AG08395 (cell line): ENCODE results near the gene VAV1.
"Not testable (repeated sequence)": the region's sequence is repeated elsewhere in the genome, so short reads cannot be mapped to it uniquely, and the experiment has no call there.

Experiments
- DNase-seq: peaks from one replicate; pipeline ENCODE4 v3.0.0; 2012; ENCODE audit warnings: mixed read lengths, low spot score

VAV1 gene

GRCh38 chr19:6737284-6737872 lies 35.1 kb upstream of the VAV1 start, which contains the start of gene GPR108:
GPR108 (minus strand) TSS chr19:6737580; CDS start chr19:6737576, 4 bp downstream.
- peak; percentile 100 for DNase-seq

- peak; percentile 69 for DNase-seq
Measured at GRCh38 chr19:6737873-6738786, 34.4 kb upstream of the VAV1 start.

GRCh38 chr19:6738787-6739389 lies 33.6 kb upstream of the VAV1 start:
- no peak for DNase-seq

GRCh38 chr19:6739390-6739882 lies 33.1 kb upstream of the VAV1 start, which contains the start of gene TRIP10:
TRIP10 (plus strand) TSS chr19:6739680; CDS start chr19:6739762, 82 bp downstream.
- DNase-seq: peak; percentile 94

- no peak for DNase-seq
Measured at GRCh38 chr19:6739883-6740588, 32.5 kb upstream of the VAV1 start.

GRCh38 chr19:6740589-6741343 lies 31.7 kb upstream of the VAV1 start:
- DNase-seq: peak; percentile 27

GRCh38 chr19:6743066-6743465 lies 29.4 kb upstream of the VAV1 start:
- DNase-seq: no peak

- no peak for DNase-seq
Measured at GRCh38 chr19:6743714-6744380, 28.7 kb upstream of the VAV1 start.

- DNase-seq: peak; percentile 95
Measured at GRCh38 chr19:6744381-6745301, 27.9 kb upstream of the VAV1 start.

- no peak for DNase-seq
Measured at GRCh38 chr19:6745965-6746364, 26.5 kb upstream of the VAV1 start.

GRCh38 chr19:6748543-6748942 lies 24.0 kb upstream of the VAV1 start:
- not testable (repeated sequence) for DNase-seq

GRCh38 chr19:6750062-6750461 lies 22.4 kb upstream of the VAV1 start:
- no peak for DNase-seq

- DNase-seq: no peak
Measured at GRCh38 chr19:6751189-6751588, 21.3 kb upstream of the VAV1 start.

GRCh38 chr19:6752256-6753177 lies 20.0 kb upstream of the VAV1 start:
- no peak for DNase-seq

- DNase-seq: peak; percentile 85
Measured at GRCh38 chr19:6753178-6754031, 19.1 kb upstream of the VAV1 start.

GRCh38 chr19:6754136-6754535 lies 18.4 kb upstream of the VAV1 start:
- DNase-seq: no peak

GRCh38 chr19:6754653-6755463 lies 17.6 kb upstream of the VAV1 start:
- no peak for DNase-seq
